Brain microvascular endothelial cell (primary cell): ENCODE results near the gene RIMBP2.
"Not testable (repeated sequence)": the region's sequence is repeated elsewhere in the genome, so short reads cannot be mapped to it uniquely, and the experiment has no call there.

ENCODE experiments used
- DNase-seq: peaks from one replicate; pipeline ENCODE4 v3.0.0-alpha.2; 2020
- H3K27ac ChIP-seq: fragments of 250-450 bp; sonication (Bioruptor Pico); 2 replicates; pipeline ENCODE4 v1.5.1; 2020; ENCODE audit warnings: mild to moderate bottlenecking, moderate library complexity
- H3K27me3 ChIP-seq: fragments of 250-450 bp; sonication (Bioruptor Pico); replicated peaks from 2 replicates; pipeline ENCODE4 v1.5.1; 2020; ENCODE audit warnings: mild to moderate bottlenecking
- H3K36me3 ChIP-seq: fragments of 250-450 bp; sonication (Bioruptor Pico); replicated peaks from 2 replicates; pipeline ENCODE4 v1.5.1; 2020; ENCODE audit warnings: mild to moderate bottlenecking
- H3K4me3 ChIP-seq: 2 replicates; pipeline ENCODE4 v1.5.1; 2011; ENCODE audit warnings: low read depth, mild to moderate bottlenecking, control low read depth, low read length, moderate library complexity
- CTCF ChIP-seq: IDR thresholded peaks from 2 replicates; pipeline ENCODE4 v1.5.1; 2011; ENCODE audit warnings: low read depth, mild to moderate bottlenecking, moderate library complexity, low read length, control low read depth, inconsistent platforms; ENCODE audit errors: missing control alignments
- in situ Hi-C: cut with HindIII; loops from 2 replicates; pipeline ENCODE4 v1.10.0; 2017; ENCODE audit warnings: low sequenced_read_pairs, low pct_ligation_motif_present

Gene RIMBP2

DNA sequence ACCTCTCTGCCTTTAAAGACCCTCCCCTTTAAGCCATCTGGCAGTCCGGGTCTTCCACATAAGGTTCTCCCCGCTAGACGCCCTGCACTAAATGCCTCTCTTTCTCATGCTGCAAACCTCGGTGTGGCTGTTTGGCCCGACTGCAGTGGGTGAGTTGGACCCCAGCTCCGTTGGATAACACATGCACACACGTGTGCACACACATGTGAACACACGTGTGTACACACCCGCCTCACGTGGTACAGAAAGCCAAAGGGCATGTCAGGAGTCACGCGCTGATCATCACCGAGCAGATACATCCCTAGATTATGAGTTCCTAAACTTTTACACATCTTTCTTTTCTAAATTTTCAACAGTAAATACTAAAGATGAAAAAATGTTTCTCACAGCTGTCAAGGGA lies 68.3 kb downstream of the RIMBP2 start:
- TF ChIP-seq CTCF: no peak
- no peak overlapping the region for H3K27ac ChIP-seq
- H3K27me3 ChIP-seq: no peaks in the 10 kb centered on the region
- in situ Hi-C loops: no loop called here
- DNase-seq: no peak
- H3K36me3 ChIP-seq: no peaks in the 10 kb centered on the region
- no peak overlapping the region for H3K4me3 ChIP-seq

GRCh38 chr12:130646716-130647370 lies 69.3 kb downstream of the RIMBP2 start:
- no peak for TF ChIP-seq CTCF
- H3K36me3 ChIP-seq: no peaks in the 10 kb centered on the region
- no peak overlapping the region for H3K4me3 ChIP-seq
- in situ Hi-C loops: no loop called here
- DNase-seq: no peak
- no peaks in the 10 kb centered on the region for H3K27me3 ChIP-seq
- H3K27ac ChIP-seq: no peak overlapping the region

DNA sequence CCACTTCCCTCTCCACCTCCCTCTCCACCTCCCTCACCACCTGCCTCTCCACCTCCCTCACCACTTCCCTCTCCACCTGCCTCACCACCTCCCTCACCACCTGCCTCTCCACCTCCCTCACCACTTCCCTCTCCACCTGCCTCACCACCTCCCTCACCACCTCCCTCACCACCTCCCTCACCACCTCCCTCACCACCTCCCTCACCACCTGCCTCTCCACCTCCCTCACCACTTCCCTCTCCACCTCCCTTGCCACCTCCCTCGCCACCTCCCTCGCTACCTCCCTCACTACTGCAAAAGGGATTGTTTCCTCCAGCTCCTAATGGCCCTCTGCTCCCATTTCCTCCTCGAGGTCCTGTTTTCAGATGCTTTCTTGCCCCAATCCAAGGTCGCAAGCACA lies 69.9 kb downstream of the RIMBP2 start:
- H3K4me3 ChIP-seq, DNase-seq, H3K27ac ChIP-seq, in situ Hi-C loops, H3K27me3 ChIP-seq, H3K36me3 ChIP-seq: not testable (repeated sequence)

- in situ Hi-C loops: no loop called here
- no peak overlapping the region for H3K4me3 ChIP-seq
These were observed 70.3 kb downstream of the RIMBP2 start for GRCh38 chr12:130645751-130646150.

GRCh38 chr12:130644566-130644965 lies 71.5 kb downstream of the RIMBP2 start:
- Histone ChIP-seq H3K36me3 (no peaks in the 10 kb centered on the region), H3K4me3 (no peak overlapping the region), H3K27me3 (no peaks in the 10 kb centered on the region), H3K27ac (no peak overlapping the region)
- DNase-seq: no peak
- in situ Hi-C loops: no loop called here
- no peak for TF ChIP-seq CTCF

More at GRCh38 chr12:130645751-130646150, 70.3 kb downstream of the RIMBP2 start:
- DNase-seq: no peak
- Histone ChIP-seq H3K27ac (no peak overlapping the region), H3K36me3 (no peaks in the 10 kb centered on the region), H3K27me3 (no peaks in the 10 kb centered on the region)
- TF ChIP-seq CTCF: no peak

DNA sequence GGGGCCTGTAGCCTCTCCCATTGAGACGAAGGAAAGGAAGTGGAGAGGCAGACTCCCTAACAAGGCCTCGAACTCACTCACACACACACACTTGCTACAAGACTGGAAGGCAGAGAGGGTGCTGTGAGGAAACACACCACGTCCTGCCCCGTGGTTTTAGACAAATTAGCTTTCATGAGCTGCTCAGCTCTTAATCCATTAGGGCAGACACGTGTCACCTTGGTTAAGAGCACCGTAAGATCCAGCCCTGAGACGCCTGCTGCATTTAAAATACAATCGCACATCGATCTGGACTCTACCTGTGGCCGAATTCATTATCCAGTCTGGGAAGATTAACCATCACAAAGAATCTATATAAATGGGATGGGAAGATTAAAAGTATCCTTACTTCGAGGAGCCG lies 72.0 kb downstream of the RIMBP2 start:
- no peaks in the 10 kb centered on the region for H3K36me3 ChIP-seq
- DNase-seq: no peak
- no peak overlapping the region for H3K4me3 ChIP-seq
- in situ Hi-C loops: no loop called here
- no peak for TF ChIP-seq CTCF
- H3K27me3 ChIP-seq: no peaks in the 10 kb centered on the region
- H3K27ac ChIP-seq: no peak overlapping the region
